Activated naive CD4-positive, alpha-beta T cell treated with anti-CD3 and anti-CD28 coated beads for 36 hours (primary cell): Measurements from ENCODE around the gene SEZ6. TPM values are rescaled to one million over a fixed set of nuclear protein-coding genes. Genes with fewer than 3 reads are reported as not detected.

Source experiments
- CTCF ChIA-PET: fragments of 350-600 bp; sonication (Branson Sonifier 250); formaldehyde crosslinking; loops from one replicate; lab custom pipeline; 2021; ENCODE audit warnings: antibody characterized with exemption; lab: Charles Lee
- DNase-seq: peaks from one replicate; pipeline ENCODE4 v3.0.0-alpha.2; 2020
- H3K27ac Mint-ChIP-seq: one replicate; pipeline ENCODE4 v1.8.0; 2021; ENCODE audit warnings: mild to moderate bottlenecking, mixed read lengths
- H3K27me3 Mint-ChIP-seq: one replicate; pipeline ENCODE4 v1.8.0; 2021; ENCODE audit warnings: low read depth, mixed read lengths
- H3K36me3 Mint-ChIP-seq: one replicate; pipeline ENCODE4 v1.8.0; 2021; ENCODE audit warnings: low read depth, mixed read lengths
- H3K4me1 Mint-ChIP-seq: one replicate; pipeline ENCODE4 v1.8.0; 2021; ENCODE audit warnings: low read depth, mixed read lengths
- H3K4me3 Mint-ChIP-seq: one replicate; pipeline ENCODE4 v1.8.0; 2021; ENCODE audit warnings: mild to moderate bottlenecking, moderate library complexity, mixed read lengths
- H3K9me3 Mint-ChIP-seq: one replicate; pipeline ENCODE4 v1.8.0; 2021; ENCODE audit warnings: mixed read lengths
- intact Hi-C: fragments of 100-400 bp; cut with micrococcal nuclease; formaldehyde crosslinking; loops from one replicate; pipeline ENCODE4 v1.15.1; 2023
- total RNA-seq, 2 experiments: library from RNA; stranded (reverse); gene quantifications; one replicate each; pipeline ENCODE4 v1.2.3, GENCODE V29; 2021

The SEZ6 gene
- total RNA-seq, 2 experiments from 2014 or later, result not detected

DNA sequence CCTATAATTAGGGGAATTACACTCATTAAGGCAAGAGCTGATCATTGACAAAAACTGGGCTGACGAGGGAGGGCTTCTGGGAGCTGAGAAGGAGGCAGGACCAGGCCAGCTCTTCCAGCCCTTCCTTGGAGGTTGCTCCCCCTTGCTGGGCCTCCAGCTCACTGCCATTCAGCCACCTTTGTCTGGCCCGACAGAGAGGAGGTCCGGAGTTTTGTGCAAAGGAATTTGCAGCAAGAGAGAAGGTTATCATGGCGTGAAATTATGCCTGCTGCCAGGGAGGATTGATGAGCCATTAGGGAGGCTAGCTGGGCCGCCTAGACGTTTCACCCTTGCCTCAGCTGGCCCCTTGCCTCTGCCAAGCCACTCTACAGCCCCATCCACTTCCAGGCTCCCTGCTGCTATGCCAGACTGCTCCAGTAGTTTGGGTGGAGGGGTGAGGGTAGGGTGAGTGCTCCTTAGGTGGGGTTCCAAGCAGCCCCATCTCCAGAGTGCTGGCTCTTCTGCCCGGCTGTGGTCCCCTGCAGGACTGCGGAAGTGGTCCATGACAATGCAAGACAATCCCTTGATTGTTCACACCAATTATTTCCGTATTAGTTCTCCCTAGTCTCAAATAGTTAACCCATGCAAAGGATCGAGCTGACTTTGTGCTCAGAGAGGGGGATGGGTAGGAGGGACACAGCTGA, 37.5 kb downstream of the SEZ6 start:
- intact Hi-C loops, result no loop called here
- DNase-seq, result no peak
- Mint-ChIP-seq H3K36me3 (no peaks in the 10 kb centered on the region), H3K4me3 (no peak overlapping the region), H3K9me3 (no peaks in the 10 kb centered on the region), H3K27ac (no peak overlapping the region), H3K4me1 (no peaks in the 10 kb centered on the region), H3K27me3 (peaks cover 4% of the 10 kb centered on the region)
- CTCF ChIA-PET, result interaction anchor here (0.9 to 4.5 kb wide), 5 partner anchors 15 to 145 kb away, joined by 3 to 47 read pairs (median 3); partner anchors contain the start of gene PHF12

DNA sequence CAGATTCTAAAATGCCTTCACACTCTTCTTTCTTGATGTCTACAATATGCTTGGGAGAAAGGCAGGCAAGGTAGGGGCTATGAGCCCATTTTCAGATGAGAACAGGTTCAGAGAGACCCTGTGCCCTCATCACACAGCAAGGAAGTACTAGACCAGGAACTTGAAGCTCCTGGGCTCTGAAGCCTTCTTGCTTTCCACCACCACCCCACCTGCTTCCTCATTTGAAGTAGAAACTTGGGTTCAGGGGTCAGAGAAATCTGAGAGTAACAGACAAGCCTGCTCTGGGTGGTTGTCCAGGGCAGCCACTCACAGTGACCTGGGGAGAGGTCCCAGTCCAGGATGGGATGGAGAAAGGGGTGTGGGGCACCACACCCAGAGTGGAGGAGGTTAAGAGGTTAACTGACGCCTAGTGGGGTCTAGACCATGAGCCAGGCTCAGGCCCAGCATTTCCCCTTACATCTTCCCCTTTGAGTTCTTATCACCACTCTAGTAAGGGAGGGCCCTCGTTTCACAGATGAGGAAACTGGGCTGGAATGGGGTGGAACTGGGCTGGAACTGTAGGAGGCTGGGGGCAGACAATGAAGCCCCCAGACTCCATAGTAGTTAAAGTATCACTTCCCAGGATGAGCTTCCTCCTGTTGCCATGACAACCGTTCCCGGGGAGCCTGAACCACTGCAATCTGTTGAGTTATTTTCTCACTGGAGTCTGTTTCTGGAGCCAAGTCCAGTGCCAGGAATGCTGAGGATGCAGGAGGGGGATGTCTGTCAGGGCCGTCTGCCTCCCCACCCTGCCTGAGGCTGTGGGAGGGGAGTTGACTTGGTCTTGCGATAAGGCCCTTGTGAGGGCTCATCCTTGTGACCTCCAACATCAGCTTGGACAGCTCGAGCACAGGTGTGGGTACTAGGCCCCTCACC, 38.4 kb downstream of the SEZ6 start:
- CTCF ChIA-PET, result interaction anchor here (0.9 to 4.5 kb wide), 4 partner anchors 16 to 146 kb away, joined by 3 to 47 read pairs (median 3); partner anchors contain the start of gene PHF12
- Mint-ChIP-seq H3K27ac (no peak overlapping the region), H3K9me3 (no peaks in the 10 kb centered on the region), H3K4me1 (no peaks in the 10 kb centered on the region), H3K36me3 (no peaks in the 10 kb centered on the region), H3K4me3 (no peak overlapping the region), H3K27me3 (peaks cover 4% of the 10 kb centered on the region)
- intact Hi-C loops, result no loop called here
- DNase-seq, result no peak

DNA sequence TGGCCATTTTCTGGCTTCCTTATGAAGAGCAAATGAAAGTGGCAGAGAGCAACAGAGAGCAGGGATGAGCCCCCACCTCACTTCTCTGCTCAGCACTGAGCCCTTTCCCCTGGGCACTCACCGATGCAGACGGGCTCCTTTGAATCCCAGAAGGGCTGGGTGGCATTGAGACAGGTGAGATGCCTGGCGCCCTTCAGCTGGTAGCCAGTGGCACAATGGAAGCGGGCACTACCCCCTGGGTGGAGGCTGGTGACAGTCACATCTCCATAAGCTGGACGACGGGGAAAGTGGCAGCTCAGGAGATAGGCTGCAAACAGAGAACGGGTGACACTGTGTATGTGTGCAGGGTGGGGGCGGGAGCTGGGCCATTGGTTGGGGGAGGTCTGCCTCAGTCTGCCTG, 42.0 kb downstream of the SEZ6 start:
- Mint-ChIP-seq H3K27me3 (peaks cover 7% of the 10 kb centered on the region), H3K27ac (no peak overlapping the region), H3K9me3 (no peaks in the 10 kb centered on the region), H3K4me3 (no peak overlapping the region), H3K36me3 (no peaks in the 10 kb centered on the region), H3K4me1 (no peaks in the 10 kb centered on the region)
- DNase-seq, result no peak
- intact Hi-C loops, result no loop called here
- CTCF ChIA-PET, result interaction anchor here (0.6 to 10.7 kb wide), 9 partner anchors 10 to 263 kb away, joined by 3 to 302 read pairs (median 4); partner anchors contain the start of gene PHF12

DNA sequence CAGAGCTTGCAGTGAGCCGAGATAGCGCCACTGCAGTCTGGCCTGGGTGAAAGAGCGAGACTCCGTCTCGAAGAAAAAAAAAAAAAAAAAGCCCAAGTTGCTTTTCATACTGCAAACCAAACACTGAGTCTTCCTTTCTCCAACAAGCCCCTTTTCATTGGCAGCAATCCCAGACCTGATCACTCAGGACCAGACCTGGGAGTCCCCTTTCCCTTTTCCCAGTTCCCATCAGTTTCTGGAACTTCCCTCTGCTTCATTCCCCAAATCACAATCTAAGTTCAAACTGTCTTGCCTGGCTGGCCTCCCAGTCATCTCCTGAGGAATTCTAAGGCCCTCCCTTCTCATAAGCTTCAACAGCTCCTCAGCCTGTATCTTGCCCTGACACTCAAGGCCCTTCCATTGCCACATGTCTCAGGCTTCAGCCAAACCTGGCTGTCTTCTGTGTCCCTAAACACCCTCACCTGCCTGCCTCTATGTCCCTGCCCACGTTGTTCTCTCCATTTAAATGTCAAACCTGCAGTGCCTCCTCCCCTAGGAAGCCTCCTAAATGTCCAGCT, 42.7 kb downstream of the SEZ6 start:
- intact Hi-C loops, result no loop called here
- CTCF ChIA-PET, result interaction anchor here (0.7 to 10.7 kb wide), 8 partner anchors 10 to 236 kb away, joined by 3 to 302 read pairs (median 4); partner anchors contain the start of genes PHF12 and TLCD1
- no peak for DNase-seq
- no peaks in the 10 kb centered on the region for H3K4me1 Mint-ChIP-seq
- H3K36me3 Mint-ChIP-seq, result no peaks in the 10 kb centered on the region
- peaks cover 7% of the 10 kb centered on the region for H3K27me3 Mint-ChIP-seq
- H3K9me3 Mint-ChIP-seq, result no peaks in the 10 kb centered on the region
- no peak overlapping the region for H3K27ac Mint-ChIP-seq
- H3K4me3 Mint-ChIP-seq, result no peak overlapping the region

DNA sequence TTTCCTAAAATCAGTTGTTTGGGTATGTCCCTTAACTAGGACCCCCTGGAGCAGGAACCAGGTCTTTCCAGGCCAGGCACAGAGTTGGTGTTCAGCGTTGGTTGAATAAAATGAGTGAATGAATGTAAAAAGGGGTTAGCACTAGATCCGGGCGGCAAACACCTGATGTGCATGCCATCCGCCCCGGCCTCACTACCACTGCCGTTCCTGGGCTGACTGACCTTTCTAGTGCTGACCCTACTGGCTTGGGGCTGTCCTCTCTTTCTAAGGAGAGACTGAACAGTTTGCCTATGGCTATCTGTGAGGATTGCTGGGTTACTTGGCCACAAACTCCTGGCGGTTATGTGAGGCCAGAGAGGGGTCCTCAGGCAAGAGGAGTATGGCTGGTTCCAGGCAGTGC, 44.4 kb downstream of the SEZ6 start:
- Mint-ChIP-seq H3K27ac (no peak overlapping the region), H3K4me1 (no peaks in the 10 kb centered on the region), H3K4me3 (no peak overlapping the region), H3K9me3 (no peaks in the 10 kb centered on the region), H3K36me3 (no peaks in the 10 kb centered on the region), H3K27me3 (peaks cover 7% of the 10 kb centered on the region)
- CTCF ChIA-PET, result interaction anchor here (1.8 to 10.7 kb wide), 3 partner anchors 8 to 235 kb away, joined by 4 to 302 read pairs (median 8); partner anchors contain the start of gene TLCD1
- DNase-seq, result no peak
- intact Hi-C loops, result no loop called here

DNA sequence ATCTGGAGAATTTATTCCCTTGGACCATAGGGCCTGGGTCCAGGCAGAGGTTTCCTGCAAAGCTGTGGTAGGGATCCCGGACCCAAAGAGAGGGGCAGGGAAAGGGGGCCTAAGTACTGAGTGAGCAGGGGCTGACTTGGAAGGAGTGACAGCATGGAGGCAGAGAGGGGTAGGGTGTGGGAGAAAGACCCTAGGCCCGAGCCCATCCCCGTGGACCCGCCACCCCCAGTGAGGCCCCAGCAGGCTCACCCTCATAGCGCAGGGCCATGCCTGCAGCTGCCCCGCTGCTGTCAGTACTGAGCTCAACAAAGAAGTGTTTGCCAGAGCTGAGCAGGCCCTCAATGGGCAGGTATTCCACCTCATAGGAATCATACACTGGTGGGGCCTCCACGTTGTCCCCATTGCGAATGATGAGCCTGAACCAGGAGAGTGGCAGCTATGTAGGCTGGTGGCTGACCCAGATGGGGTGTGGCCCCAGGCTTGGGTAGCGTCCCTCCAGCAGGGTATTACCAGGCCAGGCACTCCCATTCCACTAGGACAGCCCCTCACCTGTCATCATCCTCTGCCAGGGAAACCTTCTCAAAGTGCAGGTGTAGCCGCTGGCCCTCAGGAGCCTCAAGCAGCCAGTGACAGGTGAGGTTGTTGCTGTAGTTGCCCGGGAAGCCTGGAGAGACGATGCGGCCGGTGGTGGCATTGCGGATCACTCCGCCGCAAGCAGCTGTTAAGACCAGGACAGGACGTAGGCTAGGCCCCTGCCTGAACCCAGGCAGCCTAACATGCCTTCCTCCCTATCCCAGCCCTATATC, 45.4 kb downstream of the SEZ6 start:
- CTCF ChIA-PET, result interaction anchor here (0.6 to 10.7 kb wide), 2 partner anchors 106 to 155 kb away, joined by 3 to 302 read pairs; no protein-coding TSS in a partner anchor
- no peak overlapping the region for H3K4me3 Mint-ChIP-seq
- H3K36me3 Mint-ChIP-seq, result no peaks in the 10 kb centered on the region
- DNase-seq, result no peak
- intact Hi-C loops, result no loop called here
- H3K27ac Mint-ChIP-seq, result no peak overlapping the region
- no peaks in the 10 kb centered on the region for H3K4me1 Mint-ChIP-seq
- no peaks in the 10 kb centered on the region for H3K9me3 Mint-ChIP-seq
- H3K27me3 Mint-ChIP-seq, result peaks cover 7% of the 10 kb centered on the region

DNA sequence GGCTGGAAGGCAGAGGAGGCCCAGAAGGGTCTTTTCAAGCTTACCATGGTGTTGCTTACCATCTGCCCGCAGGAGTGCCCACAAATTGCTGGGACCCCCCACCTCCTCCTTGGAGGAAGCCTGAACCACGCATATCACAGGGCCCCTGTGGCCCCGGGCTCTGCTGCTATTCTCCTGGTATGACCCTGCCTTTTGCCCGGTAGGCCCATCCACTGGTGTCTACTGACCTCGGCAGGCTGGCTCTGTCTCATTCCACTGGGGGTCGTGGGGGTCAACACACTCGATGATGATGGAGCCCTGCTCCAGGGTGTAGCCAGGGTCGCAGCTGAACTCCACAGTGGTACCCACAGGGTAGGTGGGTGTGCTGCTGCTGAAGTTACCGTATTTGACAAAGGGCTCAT, 46.4 kb downstream of the SEZ6 start:
- H3K4me1 Mint-ChIP-seq, result no peaks in the 10 kb centered on the region
- peaks cover 7% of the 10 kb centered on the region for H3K27me3 Mint-ChIP-seq
- H3K36me3 Mint-ChIP-seq, result no peaks in the 10 kb centered on the region
- H3K4me3 Mint-ChIP-seq, result no peak overlapping the region
- no peak overlapping the region for H3K27ac Mint-ChIP-seq
- CTCF ChIA-PET, result interaction anchor here (10.7 kb wide), 1 partner anchor 156 kb away, joined by 302 read pairs; no protein-coding TSS in a partner anchor
- intact Hi-C loops, result loop anchor here (10.0 kb wide), 1 partner anchor 385 kb away; the partner anchor contains the start of genes ALDOC and PIGS
- DNase-seq, result no peak
- no peaks in the 10 kb centered on the region for H3K9me3 Mint-ChIP-seq

DNA sequence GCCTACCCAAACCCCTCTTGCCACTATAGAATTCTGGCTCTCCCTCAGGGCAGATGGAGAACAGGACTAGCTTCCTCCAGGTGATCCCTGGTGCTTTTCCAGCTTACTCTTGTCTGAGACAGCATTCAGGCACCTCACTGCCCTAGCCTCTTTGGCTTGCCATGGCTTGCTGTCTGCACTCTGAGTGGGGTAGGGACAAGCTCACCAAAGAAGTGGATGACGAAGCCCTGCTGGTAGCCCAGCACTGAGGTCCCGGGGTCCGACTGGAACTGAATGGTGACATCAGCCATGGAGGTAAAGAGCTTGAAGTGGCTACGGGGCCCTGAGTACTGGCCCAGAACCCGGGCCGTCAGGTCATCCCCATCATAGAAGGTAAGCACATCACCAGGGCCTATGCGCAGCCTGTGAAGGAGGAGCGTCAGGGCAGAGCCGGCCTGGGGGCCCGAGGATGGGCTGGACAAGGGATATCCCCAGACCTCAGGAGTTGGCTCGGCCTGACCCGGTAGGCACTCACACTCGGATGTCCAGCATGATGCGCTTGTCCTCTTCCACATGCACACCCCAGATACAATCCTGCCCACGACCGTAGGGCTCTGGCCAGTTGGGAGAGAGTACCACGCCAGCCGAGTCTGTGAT, 46.9 kb downstream of the SEZ6 start:
- intact Hi-C loops, result loop anchor here (10.0 kb wide), 1 partner anchor 384 kb away; the partner anchor contains the start of genes ALDOC and PIGS
- Mint-ChIP-seq H3K27ac (no peak overlapping the region), H3K9me3 (no peaks in the 10 kb centered on the region), H3K4me3 (no peak overlapping the region), H3K4me1 (no peaks in the 10 kb centered on the region), H3K27me3 (peaks cover 7% of the 10 kb centered on the region), H3K36me3 (no peaks in the 10 kb centered on the region)
- CTCF ChIA-PET, result interaction anchor here (10.7 kb wide), 1 partner anchor 157 kb away, joined by 302 read pairs; no protein-coding TSS in a partner anchor
- no peak for DNase-seq

DNA sequence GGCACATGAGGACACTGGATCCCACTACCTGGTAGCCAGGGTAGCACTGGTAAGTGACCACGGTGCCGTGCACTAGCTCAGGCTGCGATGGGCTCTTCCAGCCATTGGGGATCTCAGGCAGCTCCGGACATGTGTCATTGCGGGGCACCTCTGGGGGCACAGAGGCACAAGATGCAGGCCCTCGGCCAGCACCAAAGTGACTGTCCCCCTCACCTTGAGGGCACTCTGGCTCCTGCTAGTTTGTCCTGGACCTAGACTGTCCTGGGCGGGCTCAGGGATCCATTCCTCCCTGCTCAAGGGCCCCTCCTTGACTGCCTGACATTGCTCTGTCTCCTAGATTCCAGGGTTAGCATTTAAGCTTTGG, 47.9 kb downstream of the SEZ6 start:
- H3K4me1 Mint-ChIP-seq, result no peaks in the 10 kb centered on the region
- H3K27ac Mint-ChIP-seq, result no peak overlapping the region
- DNase-seq, result no peak
- CTCF ChIA-PET, result interaction anchor here (0.6 to 10.7 kb wide), 3 partner anchors 8 to 158 kb away, joined by 3 to 302 read pairs (median 7); no protein-coding TSS in a partner anchor
- no peak overlapping the region for H3K4me3 Mint-ChIP-seq
- H3K36me3 Mint-ChIP-seq, result no peaks in the 10 kb centered on the region
- peaks cover 3% of the 10 kb centered on the region for H3K27me3 Mint-ChIP-seq
- no peaks in the 10 kb centered on the region for H3K9me3 Mint-ChIP-seq
- intact Hi-C loops, result loop anchor here (10.0 kb wide), 1 partner anchor 383 kb away; the partner anchor contains the start of genes ALDOC and PIGS

DNA sequence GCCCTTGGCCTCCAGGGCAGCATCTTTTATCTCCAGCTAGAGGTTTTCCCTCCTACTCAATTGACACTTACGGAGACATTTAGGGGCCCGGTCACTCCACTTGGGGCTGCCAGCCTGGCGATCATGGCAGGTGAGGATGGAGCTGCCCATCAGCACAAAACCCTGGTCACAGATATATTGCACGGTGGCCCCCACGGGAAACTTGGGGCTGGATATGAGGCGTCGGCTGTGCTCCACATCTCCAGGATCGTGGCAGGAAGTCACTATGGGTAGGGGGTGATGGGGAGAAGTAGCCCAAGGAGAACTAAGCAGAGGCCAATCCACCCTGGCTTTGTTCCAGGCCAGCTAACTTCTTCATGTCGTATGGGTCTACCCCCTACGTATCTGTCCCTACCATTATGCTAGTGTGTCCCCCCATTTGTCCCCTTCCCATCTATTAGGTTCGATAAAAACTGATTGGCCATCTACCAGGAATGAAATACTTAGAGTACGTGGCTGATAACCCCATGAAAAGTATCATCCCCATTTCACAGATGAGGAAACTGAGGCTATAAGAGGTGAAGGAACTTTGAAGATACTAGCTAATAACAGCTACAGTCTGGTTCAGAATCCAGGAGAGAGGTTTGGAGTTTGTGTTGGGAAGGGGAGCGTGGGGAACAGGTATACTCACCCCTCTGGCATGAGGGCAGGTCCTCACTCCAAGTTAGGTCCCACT, 48.4 kb downstream of the SEZ6 start:
- CTCF ChIA-PET, result interaction anchor here (0.6 to 10.7 kb wide), 3 partner anchors 8 to 158 kb away, joined by 3 to 302 read pairs (median 7); no protein-coding TSS in a partner anchor
- no peaks in the 10 kb centered on the region for H3K9me3 Mint-ChIP-seq
- H3K27ac Mint-ChIP-seq, result no peak overlapping the region
- H3K36me3 Mint-ChIP-seq, result no peaks in the 10 kb centered on the region
- peaks cover 3% of the 10 kb centered on the region for H3K27me3 Mint-ChIP-seq
- no peak for DNase-seq
- no peak overlapping the region for H3K4me3 Mint-ChIP-seq
- intact Hi-C loops, result loop anchor here (10.0 kb wide), 1 partner anchor 383 kb away; the partner anchor contains the start of genes ALDOC and PIGS
- no peaks in the 10 kb centered on the region for H3K4me1 Mint-ChIP-seq
